GM12878 (cell line): ENCODE results near the gene STX16. TPM values are rescaled to one million over a fixed set of nuclear protein-coding genes. Genes with fewer than 3 reads are reported as not detected.

ENCODE experiments used
- ATAC-seq: fragments of 200-7000 bp; cut with Tn5 transposase; 3 replicates; pipeline ENCODE4 v1.9.1; 2020; ENCODE audit warnings: mild to moderate bottlenecking, moderate library complexity
- BruUV-seq: library from RNA; stranded (reverse); fragments of 400-500 nt; replicated peaks from 2 replicates; lab custom pipeline; 2021; lab: Mats Ljungman, UMichigan
- CTCF ChIA-PET: fragments of 300-600 bp; sonication (Branson Sonifier 250); formaldehyde crosslinking; extraction: SDS; loops from one replicate; lab custom pipeline; 2021; ENCODE audit warnings: inconsistent platforms; lab: Yijun Ruan, JAX
- POLR2A ChIA-PET: fragments of 350-600 bp; formaldehyde crosslinking; extraction: SDS; loops from one replicate; lab custom pipeline; 2021; ENCODE audit warnings: inconsistent platforms; lab: Charles Lee
- RAD21 ChIA-PET: fragments of 300-600 bp; sonication (Branson Sonifier 250); formaldehyde crosslinking; loops from one replicate; lab custom pipeline; 2023; ENCODE audit warnings: antibody characterized with exemption; ENCODE audit not compliant: unreplicated experiment; lab: Charles Lee
- SMC1A ChIA-PET: fragments of 300-600 bp; sonication (Branson Sonifier 250); formaldehyde crosslinking; loops from one replicate; lab custom pipeline; 2023; ENCODE audit not compliant: unreplicated experiment, uncharacterized antibody; lab: Charles Lee
- DNase-seq: peaks from one replicate; pipeline ENCODE4 v3.0.0-alpha.2; 2011; ENCODE audit warnings: low read depth, low spot score
- FAIRE-seq: peaks from 3 replicates; lab custom pipeline; 2011; peaks lifted over from hg19 to GRCh38; lab: Jason Lieb, UNC
- H2AFZ ChIP-seq: 2 replicates; pipeline ENCODE4 v1.6.0; 2011; ENCODE audit warnings: low read depth, low read length, control low read depth; ENCODE audit not compliant: control insufficient read depth
- H3K27ac ChIP-seq: 2 replicates; pipeline ENCODE4 v1.5.1; 2011; ENCODE audit warnings: control low read depth; ENCODE audit not compliant: control insufficient read depth, insufficient read depth
- H3K27me3 ChIP-seq, 2 experiments: replicated peaks in 1 of 2; 2 replicates each; pipeline versions ENCODE4 v1.6.0 to v1.6.1; 2011; ENCODE audit warnings: low read length in 1 of 2; ENCODE audit not compliant: control insufficient read depth in 2 of 2, insufficient read depth in 2 of 2
- H3K36me3 ChIP-seq, 2 experiments: 2 replicates each; pipeline ENCODE4 v1.5.1; 2011; ENCODE audit warnings: low read length in 1 of 2; ENCODE audit not compliant: control insufficient read depth in 2 of 2, insufficient read depth in 2 of 2
- H3K4me1 ChIP-seq: 2 replicates; pipeline ENCODE4 v1.6.1; 2011; ENCODE audit warnings: mild to moderate bottlenecking, low read length, moderate library complexity, mixed read lengths; ENCODE audit not compliant: control insufficient read depth, insufficient read depth
- H3K4me2 ChIP-seq: 2 replicates; pipeline ENCODE4 v1.6.0; 2011; ENCODE audit warnings: control low read depth; ENCODE audit not compliant: control insufficient read depth, insufficient read depth
- H3K4me3 ChIP-seq: fragments of 200-600 bp; sonication (generic); 2 replicates; pipeline ENCODE4 v1.5.1; 2016
- H3K79me2 ChIP-seq: 2 replicates; pipeline ENCODE4 v1.6.0; 2011; ENCODE audit warnings: low read length; ENCODE audit not compliant: control insufficient read depth, insufficient read depth
- H3K9ac ChIP-seq: 2 replicates; pipeline ENCODE4 v1.8.0; 2011; ENCODE audit warnings: low read length, control low read depth, mixed read lengths; ENCODE audit not compliant: control insufficient read depth, insufficient read depth
- H3K9me3 ChIP-seq: replicated peaks from 3 replicates; pipeline ENCODE4 v1.5.1; 2011; ENCODE audit warnings: mild to moderate bottlenecking, low read length; ENCODE audit not compliant: control insufficient read depth, insufficient read depth
- H4K20me1 ChIP-seq: 2 replicates; pipeline ENCODE4 v1.6.0; 2011; ENCODE audit not compliant: control insufficient read depth, insufficient read depth
- ASH2L ChIP-seq: fragments of 300-600, 200-600 bp; sonication (generic); IDR thresholded peaks from 2 replicates; pipeline ENCODE4 v1.6.1; 2017; ENCODE audit warnings: low read depth, mild to moderate bottlenecking, borderline replicate concordance
- CBFB ChIP-seq: IDR thresholded peaks from 2 replicates; pipeline ENCODE4 v1.6.1; 2016; ENCODE audit warnings: antibody characterized with exemption, low read depth
- NFXL1 ChIP-seq: fragments of 450-650 bp; IDR thresholded peaks from 2 replicates; pipeline ENCODE4 v1.6.1; 2017; ENCODE audit warnings: antibody characterized with exemption, mild to moderate bottlenecking, borderline replicate concordance
- NR2C1 ChIP-seq: fragments of 450-650 bp; IDR thresholded peaks from 2 replicates; pipeline ENCODE4 v1.6.1; 2017; ENCODE audit warnings: antibody characterized with exemption, mild to moderate bottlenecking, moderate library complexity
- RB1 ChIP-seq: fragments of 450-650 bp; formaldehyde crosslinking; IDR thresholded peaks from 2 replicates; pipeline ENCODE4 v1.6.1; 2017; ENCODE audit warnings: mild to moderate bottlenecking, borderline replicate concordance
- SIN3A ChIP-seq: IDR thresholded peaks from 2 replicates; pipeline ENCODE4 v1.6.1; 2012; ENCODE audit warnings: low read depth, low read length, improper control_type of control experiment
- TAF1 ChIP-seq: IDR thresholded peaks from 2 replicates; pipeline ENCODE4 v1.6.1; 2011; ENCODE audit warnings: mild to moderate bottlenecking, low read depth, low read length, borderline replicate concordance
- WGBS: methylation state at CpG from one replicate; pipeline ENCODE4 v1.1.6; 2016; ENCODE audit warnings: low lambda C conversion rate; ENCODE audit not compliant: insufficient replicate concordance, insufficient coverage; ENCODE audit errors: missing lambda C conversion rate; 5-methylcytosine and 5-hydroxymethylcytosine counted together
- in situ Hi-C: fragments of 300-500 bp; cut with MboI; formaldehyde crosslinking; loops from 9 replicates; pipeline ENCODE4 v1.14.3; 2018; ENCODE audit warnings: mixed read lengths
- intact Hi-C: fragments of 100-400 bp; cut with micrococcal nuclease; formaldehyde crosslinking; loops from one replicate; pipeline ENCODE4 v1.14.2; 2022; ENCODE audit not compliant: unreplicated experiment
- polyA plus RNA-seq, 11 experiments: library from polyadenylated mRNA; depleted of rRNA in 4 of 11; unstranded in 6 of 11; stranded (reverse) in 5 of 11; fragments of >200 nt; fragmentation: Nextera tagmentation in 4 of 11; fragmentation: Illumina TruSeq in 1 of 11; extraction: Ambion mirVana in 4 of 11; extraction: Trizol in 1 of 11; gene quantifications; 1 replicate in 1 of 11; 2 replicates in 10 of 11; pipeline versions ENCODE4 v1.2.1 to v1.2.3, GENCODE V29; 2011 to 2016; ENCODE audit warnings: inconsistent platforms in 2 of 11, missing spikeins in 2 of 11, low read depth in 1 of 11
- total RNA-seq, 4 experiments: library from RNA; depleted of rRNA in 3 of 4; stranded (reverse); fragments of >200 nt in 3 of 4; fragmentation: Illumina TruSeq in 1 of 4; extraction: Trizol in 1 of 4; gene quantifications; 2 replicates each; pipeline versions ENCODE4 v1.2.1 to v1.2.3, GENCODE V29; 2013 to 2021
- TF ChIP-seq, protein P1 (sequence below): IDR thresholded peaks from 2 replicates; pipeline ENCODE4 v1.6.1; 2012; ENCODE audit warnings: mild to moderate bottlenecking, low read depth, low read length
- TF ChIP-seq, protein P2 (sequence below): fragments of 450-650 bp; formaldehyde crosslinking; IDR thresholded peaks from 2 replicates; pipeline ENCODE4 v1.5.0; 2022; ENCODE audit warnings: mild to moderate bottlenecking, missing genetic modification characterization
- TF ChIP-seq, protein P3 (sequence below): fragments of 450-650 bp; IDR thresholded peaks from 2 replicates; pipeline ENCODE4 v1.6.1; 2016; ENCODE audit warnings: mild to moderate bottlenecking
- TF ChIP-seq, protein P4 (sequence below): fragments of 450-650 bp; IDR thresholded peaks from 2 replicates; pipeline ENCODE4 v1.6.1; 2017; ENCODE audit warnings: borderline replicate concordance
- TF ChIP-seq, protein P5 (sequence below): fragments of 450-650 bp; conservative IDR thresholded peaks from 2 replicates; pipeline ENCODE4 v1.6.1; 2017; ENCODE audit warnings: mild to moderate bottlenecking, moderate library complexity

STX16 gene
- total and polyA plus RNA-seq, 10 of the 15 experiments (the other 5 are each of a cell fraction or from before 2014, with no cell fraction given), result 6.3 to 68.4 (median 35.8) TPM

DNA sequence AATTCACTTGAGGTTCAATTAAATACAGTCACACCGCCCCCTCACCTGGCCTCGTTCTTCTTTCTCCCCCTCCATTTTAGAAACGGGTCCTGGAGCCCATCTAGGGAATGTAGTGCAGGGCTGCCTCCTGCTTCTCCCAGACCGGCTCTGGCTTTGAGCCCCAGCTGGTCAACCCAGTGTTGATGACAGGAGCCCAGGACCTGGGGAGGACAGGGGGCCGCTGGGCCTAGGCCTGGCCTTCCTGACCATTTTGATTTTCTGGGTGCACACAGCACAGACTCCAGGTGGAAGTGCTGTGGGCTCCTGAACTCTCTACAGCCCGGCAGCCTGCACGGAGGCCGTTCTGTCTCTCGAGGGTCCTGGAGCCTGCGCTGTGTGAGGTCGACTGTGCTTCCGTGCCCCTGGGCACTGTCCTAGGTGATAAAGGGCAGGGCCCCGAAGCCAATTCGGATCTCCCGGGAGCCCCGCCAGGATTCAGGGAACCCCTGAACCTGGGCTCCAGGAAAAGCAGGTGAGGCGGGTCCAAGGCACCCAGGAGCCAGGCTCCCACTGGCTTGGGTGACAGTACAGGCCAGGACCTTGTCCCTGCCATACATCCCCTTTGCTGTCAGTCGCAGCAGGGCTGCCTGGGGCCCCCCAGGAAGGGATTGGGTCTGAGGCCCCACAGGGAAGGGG, 64.9 kb downstream of the STX16 start:
- DNase-seq (no peak), ATAC-seq (no peak), FAIRE-seq (no peak)
- H3K27ac ChIP-seq, result no peak overlapping the region
- H3K9ac ChIP-seq, result no peak overlapping the region
- ChIA-PET CTCF (no interaction called here), POLR2A (no interaction called here), SMC1A (no interaction called here), RAD21 (no interaction called here)
- no peaks in the 10 kb centered on the region for H3K4me1 ChIP-seq
- 78% methylated on average over 18 of the region's 18 CpGs for WGBS
- BruUV-seq, result no TSS peak
- H2AFZ ChIP-seq, result no peak overlapping the region
- no peaks in the 10 kb centered on the region for H3K9me3 ChIP-seq
- H3K4me2 ChIP-seq, result no peak overlapping the region
- no peak overlapping the region for H3K4me3 ChIP-seq
- H3K79me2 ChIP-seq, result no peaks in the 10 kb centered on the region
- no peaks in the 10 kb centered on the region for H4K20me1 ChIP-seq
- intact Hi-C loops (no loop called here), in situ Hi-C loops (no loop called here)
- H3K27me3 ChIP-seq, result no peaks in the 10 kb centered on the region
- no peaks in the 10 kb centered on the region for H3K36me3 ChIP-seq
- TF ChIP-seq, protein P1, sequence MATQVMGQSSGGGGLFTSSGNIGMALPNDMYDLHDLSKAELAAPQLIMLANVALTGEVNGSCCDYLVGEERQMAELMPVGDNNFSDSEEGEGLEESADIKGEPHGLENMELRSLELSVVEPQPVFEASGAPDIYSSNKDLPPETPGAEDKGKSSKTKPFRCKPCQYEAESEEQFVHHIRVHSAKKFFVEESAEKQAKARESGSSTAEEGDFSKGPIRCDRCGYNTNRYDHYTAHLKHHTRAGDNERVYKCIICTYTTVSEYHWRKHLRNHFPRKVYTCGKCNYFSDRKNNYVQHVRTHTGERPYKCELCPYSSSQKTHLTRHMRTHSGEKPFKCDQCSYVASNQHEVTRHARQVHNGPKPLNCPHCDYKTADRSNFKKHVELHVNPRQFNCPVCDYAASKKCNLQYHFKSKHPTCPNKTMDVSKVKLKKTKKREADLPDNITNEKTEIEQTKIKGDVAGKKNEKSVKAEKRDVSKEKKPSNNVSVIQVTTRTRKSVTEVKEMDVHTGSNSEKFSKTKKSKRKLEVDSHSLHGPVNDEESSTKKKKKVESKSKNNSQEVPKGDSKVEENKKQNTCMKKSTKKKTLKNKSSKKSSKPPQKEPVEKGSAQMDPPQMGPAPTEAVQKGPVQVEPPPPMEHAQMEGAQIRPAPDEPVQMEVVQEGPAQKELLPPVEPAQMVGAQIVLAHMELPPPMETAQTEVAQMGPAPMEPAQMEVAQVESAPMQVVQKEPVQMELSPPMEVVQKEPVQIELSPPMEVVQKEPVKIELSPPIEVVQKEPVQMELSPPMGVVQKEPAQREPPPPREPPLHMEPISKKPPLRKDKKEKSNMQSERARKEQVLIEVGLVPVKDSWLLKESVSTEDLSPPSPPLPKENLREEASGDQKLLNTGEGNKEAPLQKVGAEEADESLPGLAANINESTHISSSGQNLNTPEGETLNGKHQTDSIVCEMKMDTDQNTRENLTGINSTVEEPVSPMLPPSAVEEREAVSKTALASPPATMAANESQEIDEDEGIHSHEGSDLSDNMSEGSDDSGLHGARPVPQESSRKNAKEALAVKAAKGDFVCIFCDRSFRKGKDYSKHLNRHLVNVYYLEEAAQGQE, result no peak
- TF ChIP-seq ASH2L (no peak), SIN3A (no peak), NFXL1 (no peak), RB1 (no peak), TAF1 (no peak), NR2C1 (no peak), CBFB (no peak)
- TF ChIP-seq, protein P2, sequence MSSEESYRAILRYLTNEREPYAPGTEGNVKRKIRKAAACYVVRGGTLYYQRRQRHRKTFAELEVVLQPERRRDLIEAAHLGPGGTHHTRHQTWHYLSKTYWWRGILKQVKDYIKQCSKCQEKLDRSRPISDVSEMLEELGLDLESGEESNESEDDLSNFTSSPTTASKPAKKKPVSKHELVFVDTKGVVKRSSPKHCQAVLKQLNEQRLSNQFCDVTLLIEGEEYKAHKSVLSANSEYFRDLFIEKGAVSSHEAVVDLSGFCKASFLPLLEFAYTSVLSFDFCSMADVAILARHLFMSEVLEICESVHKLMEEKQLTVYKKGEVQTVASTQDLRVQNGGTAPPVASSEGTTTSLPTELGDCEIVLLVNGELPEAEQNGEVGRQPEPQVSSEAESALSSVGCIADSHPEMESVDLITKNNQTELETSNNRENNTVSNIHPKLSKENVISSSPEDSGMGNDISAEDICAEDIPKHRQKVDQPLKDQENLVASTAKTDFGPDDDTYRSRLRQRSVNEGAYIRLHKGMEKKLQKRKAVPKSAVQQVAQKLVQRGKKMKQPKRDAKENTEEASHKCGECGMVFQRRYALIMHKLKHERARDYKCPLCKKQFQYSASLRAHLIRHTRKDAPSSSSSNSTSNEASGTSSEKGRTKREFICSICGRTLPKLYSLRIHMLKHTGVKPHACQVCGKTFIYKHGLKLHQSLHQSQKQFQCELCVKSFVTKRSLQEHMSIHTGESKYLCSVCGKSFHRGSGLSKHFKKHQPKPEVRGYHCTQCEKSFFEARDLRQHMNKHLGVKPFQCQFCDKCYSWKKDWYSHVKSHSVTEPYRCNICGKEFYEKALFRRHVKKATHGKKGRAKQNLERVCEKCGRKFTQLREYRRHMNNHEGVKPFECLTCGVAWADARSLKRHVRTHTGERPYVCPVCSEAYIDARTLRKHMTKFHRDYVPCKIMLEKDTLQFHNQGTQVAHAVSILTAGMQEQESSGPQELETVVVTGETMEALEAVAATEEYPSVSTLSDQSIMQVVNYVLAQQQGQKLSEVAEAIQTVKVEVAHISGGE, result no peak
- TF ChIP-seq, protein P3, sequence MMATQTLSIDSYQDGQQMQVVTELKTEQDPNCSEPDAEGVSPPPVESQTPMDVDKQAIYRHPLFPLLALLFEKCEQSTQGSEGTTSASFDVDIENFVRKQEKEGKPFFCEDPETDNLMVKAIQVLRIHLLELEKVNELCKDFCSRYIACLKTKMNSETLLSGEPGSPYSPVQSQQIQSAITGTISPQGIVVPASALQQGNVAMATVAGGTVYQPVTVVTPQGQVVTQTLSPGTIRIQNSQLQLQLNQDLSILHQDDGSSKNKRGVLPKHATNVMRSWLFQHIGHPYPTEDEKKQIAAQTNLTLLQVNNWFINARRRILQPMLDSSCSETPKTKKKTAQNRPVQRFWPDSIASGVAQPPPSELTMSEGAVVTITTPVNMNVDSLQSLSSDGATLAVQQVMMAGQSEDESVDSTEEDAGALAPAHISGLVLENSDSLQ, result no peak
- TF ChIP-seq, protein P4, sequence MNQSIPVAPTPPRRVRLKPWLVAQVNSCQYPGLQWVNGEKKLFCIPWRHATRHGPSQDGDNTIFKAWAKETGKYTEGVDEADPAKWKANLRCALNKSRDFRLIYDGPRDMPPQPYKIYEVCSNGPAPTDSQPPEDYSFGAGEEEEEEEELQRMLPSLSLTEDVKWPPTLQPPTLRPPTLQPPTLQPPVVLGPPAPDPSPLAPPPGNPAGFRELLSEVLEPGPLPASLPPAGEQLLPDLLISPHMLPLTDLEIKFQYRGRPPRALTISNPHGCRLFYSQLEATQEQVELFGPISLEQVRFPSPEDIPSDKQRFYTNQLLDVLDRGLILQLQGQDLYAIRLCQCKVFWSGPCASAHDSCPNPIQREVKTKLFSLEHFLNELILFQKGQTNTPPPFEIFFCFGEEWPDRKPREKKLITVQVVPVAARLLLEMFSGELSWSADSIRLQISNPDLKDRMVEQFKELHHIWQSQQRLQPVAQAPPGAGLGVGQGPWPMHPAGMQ, result no peak
- TF ChIP-seq, protein P5, sequence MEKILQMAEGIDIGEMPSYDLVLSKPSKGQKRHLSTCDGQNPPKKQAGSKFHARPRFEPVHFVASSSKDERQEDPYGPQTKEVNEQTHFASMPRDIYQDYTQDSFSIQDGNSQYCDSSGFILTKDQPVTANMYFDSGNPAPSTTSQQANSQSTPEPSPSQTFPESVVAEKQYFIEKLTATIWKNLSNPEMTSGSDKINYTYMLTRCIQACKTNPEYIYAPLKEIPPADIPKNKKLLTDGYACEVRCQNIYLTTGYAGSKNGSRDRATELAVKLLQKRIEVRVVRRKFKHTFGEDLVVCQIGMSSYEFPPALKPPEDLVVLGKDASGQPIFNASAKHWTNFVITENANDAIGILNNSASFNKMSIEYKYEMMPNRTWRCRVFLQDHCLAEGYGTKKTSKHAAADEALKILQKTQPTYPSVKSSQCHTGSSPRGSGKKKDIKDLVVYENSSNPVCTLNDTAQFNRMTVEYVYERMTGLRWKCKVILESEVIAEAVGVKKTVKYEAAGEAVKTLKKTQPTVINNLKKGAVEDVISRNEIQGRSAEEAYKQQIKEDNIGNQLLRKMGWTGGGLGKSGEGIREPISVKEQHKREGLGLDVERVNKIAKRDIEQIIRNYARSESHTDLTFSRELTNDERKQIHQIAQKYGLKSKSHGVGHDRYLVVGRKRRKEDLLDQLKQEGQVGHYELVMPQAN, result no peak
